Hepatocyte (in vitro differentiated cells): Measurements from ENCODE around the gene KIAA0513. TPM values are rescaled to one million over a fixed set of nuclear protein-coding genes. Genes with fewer than 3 reads are reported as not detected.

Source experiments
- DNase-seq: peaks from one replicate; pipeline ENCODE4 v3.0.0-alpha.2; 2016; ENCODE audit warnings: low spot score
- H2AFZ ChIP-seq: fragments of 200-600 bp; sonication (generic); 2 replicates; pipeline ENCODE4 v1.6.0; 2016; ENCODE audit warnings: antibody characterized with exemption, mild to moderate bottlenecking
- H3K27ac ChIP-seq: fragments of 200-600 bp; sonication (generic); 2 replicates; pipeline ENCODE4 v1.5.1; 2016; ENCODE audit warnings: mild to moderate bottlenecking
- H3K27me3 ChIP-seq: fragments of 200-600 bp; sonication (generic); 2 replicates; pipeline ENCODE4 v1.6.1; 2016
- H3K36me3 ChIP-seq: fragments of 200-600 bp; sonication (generic); replicated peaks from 2 replicates; pipeline ENCODE4 v1.5.1; 2016; ENCODE audit warnings: low read depth; ENCODE audit not compliant: insufficient read depth
- H3K4me1 ChIP-seq: fragments of 200-600 bp; sonication (generic); 2 replicates; pipeline ENCODE4 v1.5.1; 2016; ENCODE audit warnings: mild to moderate bottlenecking, moderate library complexity; ENCODE audit not compliant: insufficient read depth
- H3K4me2 ChIP-seq: fragments of 200-600 bp; sonication (generic); 2 replicates; pipeline ENCODE4 v1.6.0; 2016
- H3K4me3 ChIP-seq: fragments of 200-600 bp; sonication (generic); 2 replicates; pipeline ENCODE4 v1.5.1; 2016; ENCODE audit warnings: mild to moderate bottlenecking
- H3K79me2 ChIP-seq: fragments of 200-600 bp; sonication (generic); 2 replicates; pipeline ENCODE4 v1.6.0; 2017; ENCODE audit warnings: mild to moderate bottlenecking
- H3K9me2 ChIP-seq: fragments of 200-600 bp; sonication (generic); replicated peaks from 2 replicates; pipeline ENCODE4 v1.6.0; 2017; ENCODE audit warnings: mild to moderate bottlenecking; ENCODE audit not compliant: insufficient read depth
- H3K9me3 ChIP-seq: fragments of 200-600 bp; sonication (generic); 2 replicates; pipeline ENCODE4 v1.5.1; 2016; ENCODE audit warnings: low read depth, mild to moderate bottlenecking
- H4K20me1 ChIP-seq: fragments of 200-600 bp; sonication (generic); 2 replicates; pipeline ENCODE4 v1.6.0; 2016; ENCODE audit warnings: mild to moderate bottlenecking; ENCODE audit not compliant: insufficient read depth, poor library complexity, severe bottlenecking
- CTCF ChIP-seq: fragments of 200-600 bp; sonication (generic); IDR thresholded peaks from 2 replicates; pipeline ENCODE4 v1.5.1; 2016; ENCODE audit warnings: antibody characterized with exemption, mild to moderate bottlenecking; ENCODE audit not compliant: poor library complexity
- EZH2 ChIP-seq: fragments of 200-600 bp; sonication (generic); IDR thresholded peaks from 2 replicates; pipeline ENCODE4 v1.6.1; 2016; ENCODE audit warnings: antibody characterized with exemption, mild to moderate bottlenecking, borderline replicate concordance
- EZH2phosphoT487 ChIP-seq: fragments of 200-600 bp; sonication (generic); IDR thresholded peaks from one replicate; pipeline ENCODE4 v1.6.1; 2018; ENCODE audit warnings: antibody characterized with exemption, mild to moderate bottlenecking, low read depth, moderate library complexity; ENCODE audit not compliant: unreplicated experiment, severe bottlenecking
- WGBS: methylation state at CpG from one replicate; pipeline ENCODE4 v1.1.6; 2016; ENCODE audit warnings: low lambda C conversion rate; ENCODE audit errors: missing lambda C conversion rate; 5-methylcytosine and 5-hydroxymethylcytosine counted together
- polyA plus RNA-seq: library from polyadenylated mRNA; unstranded; fragments of >200 nt; fragmentation: Nextera tagmentation; extraction: Ambion mirVana; gene quantifications from 2 replicates; pipeline ENCODE4 v1.2.1, GENCODE V29; 2016
- total RNA-seq: library from RNA; depleted of rRNA; stranded (reverse); fragments of >200 nt; gene quantifications from 2 replicates; pipeline ENCODE4 v1.2.3, GENCODE V29; 2014

The KIAA0513 gene
- total and polyA plus RNA-seq, 2 experiments from 2014 or later: 10.1 to 14.9 TPM

GRCh38 chr16:85037721-85038120 lies 10.1 kb downstream of the KIAA0513 start:
- peaks cover 4% of the 10 kb centered on the region for H3K79me2 ChIP-seq
- no peak overlapping the region for H3K4me3 ChIP-seq
- no peak overlapping the region for H2AFZ ChIP-seq
- H3K27ac ChIP-seq: no peak overlapping the region
- H4K20me1 ChIP-seq: no peaks in the 10 kb centered on the region
- H3K4me1 ChIP-seq: no peaks in the 10 kb centered on the region
- no peak overlapping the region for H3K4me2 ChIP-seq
- TF ChIP-seq CTCF: no peak
- no peak for TF ChIP-seq EZH2
- TF ChIP-seq EZH2phosphoT487: no peak
- no peak for DNase-seq
- no peaks in the 10 kb centered on the region for H3K9me2 ChIP-seq
- H3K27me3 ChIP-seq: no peaks in the 10 kb centered on the region
- H3K36me3 ChIP-seq: no peaks in the 10 kb centered on the region
- 87% methylated on average over 5 of the region's 5 CpGs for WGBS
- no peaks in the 10 kb centered on the region for H3K9me3 ChIP-seq

GRCh38 chr16:85040685-85041084 lies 13.1 kb downstream of the KIAA0513 start:
- no peaks in the 10 kb centered on the region for H3K79me2 ChIP-seq
- no peak for DNase-seq
- H3K4me3 ChIP-seq: no peak overlapping the region
- WGBS: 83% methylated on average over 6 of the region's 6 CpGs
- H3K9me2 ChIP-seq: no peaks in the 10 kb centered on the region
- H3K4me2 ChIP-seq: no peak overlapping the region
- H3K27ac ChIP-seq: no peak overlapping the region
- H3K36me3 ChIP-seq: no peaks in the 10 kb centered on the region
- no peak for TF ChIP-seq EZH2phosphoT487
- no peak for TF ChIP-seq EZH2
- no peak overlapping the region for H2AFZ ChIP-seq
- H4K20me1 ChIP-seq: no peaks in the 10 kb centered on the region
- no peaks in the 10 kb centered on the region for H3K27me3 ChIP-seq
- H3K4me1 ChIP-seq: no peaks in the 10 kb centered on the region
- no peaks in the 10 kb centered on the region for H3K9me3 ChIP-seq

GRCh38 chr16:85041219-85042166 lies 13.9 kb downstream of the KIAA0513 start:
- Histone ChIP-seq H3K9me2 (no peaks in the 10 kb centered on the region), H3K36me3 (no peaks in the 10 kb centered on the region), H3K79me2 (peaks cover 2% of the 10 kb centered on the region), H3K4me2 (no peak overlapping the region), H3K27me3 (no peaks in the 10 kb centered on the region), H3K27ac (no peak overlapping the region), H3K4me1 (peaks cover under 1% of the 10 kb centered on the region), H3K9me3 (no peaks in the 10 kb centered on the region), H2AFZ (no peak overlapping the region), H4K20me1 (no peaks in the 10 kb centered on the region), H3K4me3 (no peak overlapping the region)
- 88% methylated on average over 27 of the region's 27 CpGs for WGBS
- no peak for TF ChIP-seq EZH2phosphoT487
- TF ChIP-seq EZH2: no peak
- no peak for TF ChIP-seq CTCF
- DNase-seq: no peak

GRCh38 chr16:85042167-85042526 lies 14.6 kb downstream of the KIAA0513 start:
- Histone ChIP-seq H3K36me3 (no peaks in the 10 kb centered on the region), H3K27ac (no peak overlapping the region), H3K9me2 (no peaks in the 10 kb centered on the region), H3K4me3 (no peak overlapping the region), H4K20me1 (no peaks in the 10 kb centered on the region), H3K4me2 (no peak overlapping the region), H3K9me3 (no peaks in the 10 kb centered on the region), H3K27me3 (no peaks in the 10 kb centered on the region), H3K79me2 (peaks cover 2% of the 10 kb centered on the region), H2AFZ (no peak overlapping the region), H3K4me1 (peaks cover 6% of the 10 kb centered on the region)
- 56% methylated on average over 6 of the region's 6 CpGs for WGBS
- no peak for DNase-seq
- TF ChIP-seq EZH2: no peak
- TF ChIP-seq CTCF: no peak
- TF ChIP-seq EZH2phosphoT487: no peak
